ENCODE data around the gene DLG2. TPM values are rescaled to one million over a fixed set of nuclear protein-coding genes. Genes with fewer than 3 reads are reported as not detected.

DLG2 gene
- total and polyA plus RNA-seq, 11 donors: 2.4 to 13.9 (median 7.1) TPM

- Histone ChIP-seq H3K27ac (no peak overlapping the region), H3K4me1 (no peaks in the 10 kb centered on the region), H3K4me3 (no peak overlapping the region), H3K36me3 (no peaks in the 10 kb centered on the region), H3K9me3 (no peaks in the 10 kb centered on the region), H3K27me3 (no peaks in the 10 kb centered on the region)
- 80 to 87% (median 85%) methylated on average over 2 of the region's 2 CpGs for WGBS, 4 donors
- intact Hi-C loops (cut with DNase I): no loop called here
- DNase-seq: no peak
- ATAC-seq: no peak
- TF ChIP-seq CTCF (IDR thresholded peaks at IDR 0.05): no peak
- TF ChIP-seq POLR2A (IDR thresholded peaks at IDR 0.05): no peak
These were observed 462.4 kb downstream of the DLG2 start for GRCh38 chr11:85164743-85165142.

DNA sequence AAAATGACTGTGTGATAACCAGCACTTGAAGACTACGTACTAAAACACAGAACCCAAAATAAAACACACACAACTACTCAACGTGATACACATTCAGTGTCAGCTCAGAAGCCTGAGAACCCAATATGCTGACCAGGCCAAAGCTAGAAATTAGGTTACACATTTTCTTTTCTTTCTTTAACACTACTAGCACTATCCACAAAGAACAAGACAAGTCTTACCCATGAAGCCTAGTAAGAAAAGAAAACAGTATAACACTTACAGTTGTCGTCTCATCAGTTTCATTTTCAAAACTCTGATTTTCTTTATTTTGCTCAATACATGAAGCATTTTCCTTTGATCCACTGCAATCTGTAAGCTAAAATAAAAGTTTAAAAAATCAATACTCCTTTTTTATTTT lies 472.9 kb downstream of the DLG2 start:
- DNase-seq (no peak), ATAC-seq (no peak)
- intact Hi-C loops (cut with DNase I): no loop called here
- no peak overlapping the region for H3K27ac ChIP-seq
- H3K4me1 ChIP-seq: no peaks in the 10 kb centered on the region
- H3K27me3 ChIP-seq: no peaks in the 10 kb centered on the region
- H3K36me3 ChIP-seq: no peaks in the 10 kb centered on the region
- H3K9me3 ChIP-seq: peaks cover 0 to 18% (median 0%) of the 10 kb centered on the region in 12 donors
- TF ChIP-seq CTCF (IDR thresholded peaks at IDR 0.05) (no peak), POLR2A (IDR thresholded peaks at IDR 0.05) (no peak)
- peak overlapping the region in 2 of 12 donors; percentile 8 to 16 for H3K4me3 ChIP-seq
- 55 to 61% (median 58%) methylated on average over 3 of the region's 3 CpGs for WGBS, 4 donors

DNA sequence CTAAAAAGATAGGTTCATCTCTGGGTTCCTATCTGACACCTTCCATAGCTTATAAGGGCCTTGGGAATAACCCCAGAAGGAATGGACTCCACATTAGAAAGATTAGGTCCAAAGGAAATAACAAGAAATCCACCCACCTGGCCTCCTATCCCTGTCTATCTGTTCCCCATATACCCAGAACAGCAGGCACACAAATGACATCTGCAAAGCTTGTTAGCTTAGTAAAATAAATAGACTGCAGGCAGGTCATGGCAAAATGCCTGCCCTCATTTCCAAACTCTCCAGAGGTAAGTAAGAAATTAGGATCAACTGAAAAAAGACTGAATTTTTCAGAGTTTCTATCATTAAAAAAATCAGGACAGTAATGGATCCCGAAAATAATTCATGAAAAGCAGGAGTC lies 489.5 kb downstream of the DLG2 start:
- 73 to 85% (median 78%) methylated on average over 1 of the region's 1 CpG for WGBS, 4 donors
- DNase-seq (no peak), ATAC-seq (no peak)
- H3K9me3 ChIP-seq: peaks cover 0 to 22% (median 7%) of the 10 kb centered on the region in 12 donors
- peaks cover 0 to 6% (median 0%) of the 10 kb centered on the region in 12 donors for H3K4me1 ChIP-seq
- no peaks in the 10 kb centered on the region for H3K27me3 ChIP-seq
- H3K27ac ChIP-seq: no peak overlapping the region
- TF ChIP-seq POLR2A (IDR thresholded peaks at IDR 0.05): no peak
- no peak for TF ChIP-seq CTCF (IDR thresholded peaks at IDR 0.05)
- H3K36me3 ChIP-seq: no peaks in the 10 kb centered on the region
- H3K4me3 ChIP-seq: no peak overlapping the region
- intact Hi-C loops (cut with DNase I): no loop called here

DNA sequence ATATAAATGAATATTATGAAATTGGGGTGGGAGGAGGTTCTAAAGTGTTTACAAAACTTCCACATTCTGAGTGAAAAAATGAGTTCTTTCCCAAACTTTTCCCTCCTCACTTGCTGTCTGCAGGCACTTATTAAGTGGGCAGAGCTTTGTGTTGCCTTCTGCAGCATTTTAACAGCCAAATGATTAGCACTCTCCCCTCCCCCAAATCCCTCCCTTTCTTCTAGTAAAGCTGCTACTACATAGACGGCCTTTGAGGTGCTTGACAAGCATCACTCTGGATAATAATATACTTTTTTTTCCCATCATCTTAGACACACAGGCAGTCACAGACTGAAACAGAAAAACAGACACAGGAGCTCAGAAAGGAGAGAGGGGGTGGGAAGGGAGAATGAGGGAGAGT lies 493.5 kb downstream of the DLG2 start:
- WGBS, 4 donors: 43 to 50% (median 50%) methylated on average over 1 of the region's 1 CpG
- Histone ChIP-seq H3K36me3 (no peaks in the 10 kb centered on the region), H3K9me3 (no peaks in the 10 kb centered on the region), H3K27me3 (no peaks in the 10 kb centered on the region), H3K4me3 (no peak overlapping the region), H3K27ac (no peak overlapping the region), H3K4me1 (peaks cover 0 to 6% (median 0%) of the 10 kb centered on the region in 12 donors)
- intact Hi-C loops (cut with DNase I): no loop called here
- TF ChIP-seq POLR2A (IDR thresholded peaks at IDR 0.05) (no peak), CTCF (IDR thresholded peaks at IDR 0.05) (no peak)
- DNase-seq: no peak
- no peak for ATAC-seq
